Endothelial cell of hepatic sinusoid (primary cell): ENCODE measurements around the gene ARHGEF12.

Experiments
- in situ Hi-C: cut with HindIII; loops from 2 replicates; pipeline ENCODE4 v1.10.0; 2017; ENCODE audit warnings: low sequenced_read_pairs

Gene ARHGEF12

GRCh38 chr11:120316880-120317688 is 19.1 kb upstream of the ARHGEF12 start:
- in situ Hi-C loops, result loop anchor here (5.0 kb wide), 1 partner anchor 70 kb away; no protein-coding TSS in a partner anchor

GRCh38 chr11:120317689-120318480 is 18.3 kb upstream of the ARHGEF12 start:
- in situ Hi-C loops, result loop anchor here (5.0 kb wide), 1 partner anchor 71 kb away; no protein-coding TSS in a partner anchor

- in situ Hi-C loops, result loop anchor here (5.0 kb wide), 1 partner anchor 72 kb away; no protein-coding TSS in a partner anchor
Observed at GRCh38 chr11:120318906-120319305, 17.3 kb upstream of the ARHGEF12 start.

- in situ Hi-C loops, result no loop called here
Observed at GRCh38 chr11:120324932-120325810, 11.0 kb upstream of the ARHGEF12 start, which contains the start of gene TLCD5. TLCD5 (plus strand) TSS chr11:120325299; CDS start chr11:120327442, 2,143 bp downstream.

- in situ Hi-C loops, result no loop called here
Observed at GRCh38 chr11:120326228-120326627, 10.0 kb upstream of the ARHGEF12 start.

GRCh38 chr11:120326845-120327281 is 9.3 kb upstream of the ARHGEF12 start:
- in situ Hi-C loops, result no loop called here

- in situ Hi-C loops, result no loop called here
Observed at GRCh38 chr11:120327311-120327710, 8.9 kb upstream of the ARHGEF12 start.

- in situ Hi-C loops, result no loop called here
Observed at GRCh38 chr11:120329556-120329955, 6.7 kb upstream of the ARHGEF12 start.

- in situ Hi-C loops, result loop anchor here (5.0 kb wide), 1 partner anchor 107 kb away; no protein-coding TSS in a partner anchor
Observed at GRCh38 chr11:120330045-120330444, 6.2 kb upstream of the ARHGEF12 start.

- in situ Hi-C loops, result loop anchor here (5.0 kb wide), 1 partner anchor 106 kb away; no protein-coding TSS in a partner anchor
Observed at GRCh38 chr11:120331301-120331996, 4.8 kb upstream of the ARHGEF12 start.

- in situ Hi-C loops, result loop anchor here (5.0 kb wide), 1 partner anchor 104 kb away; no protein-coding TSS in a partner anchor
Observed at GRCh38 chr11:120332822-120333716, 3.1 kb upstream of the ARHGEF12 start.

GRCh38 chr11:120333801-120334200 is 2.4 kb upstream of the ARHGEF12 start:
- in situ Hi-C loops, result loop anchor here (5.0 kb wide), 1 partner anchor 104 kb away; no protein-coding TSS in a partner anchor

- in situ Hi-C loops, result loop anchor here (5.0 kb wide), 1 partner anchor 103 kb away; no protein-coding TSS in a partner anchor
Observed at GRCh38 chr11:120334332-120334731, 1.9 kb upstream of the ARHGEF12 start.

- in situ Hi-C loops, result loop anchor here (5.0 kb wide), 1 partner anchor 102 kb away; no protein-coding TSS in a partner anchor
Observed at GRCh38 chr11:120334894-120335462, 1.2 kb upstream of the ARHGEF12 start.

GRCh38 chr11:120335556-120335907 is 681 bp upstream of the ARHGEF12 start:
- in situ Hi-C loops, result no loop called here

GRCh38 chr11:120336641-120337354 is 585 bp downstream of the ARHGEF12 start:
- in situ Hi-C loops, result no loop called here

- in situ Hi-C loops, result no loop called here
Observed at GRCh38 chr11:120337355-120338106, 1.3 kb downstream of the ARHGEF12 start.
